HepG2 (cell line): Measurements from ENCODE around the gene MAPRE3. TPM values are rescaled to one million over a fixed set of nuclear protein-coding genes. Genes with fewer than 3 reads are reported as not detected.

Experiments used
- AGO1 ChIP-seq: fragments of 200-400 bp; formaldehyde crosslinking; IDR thresholded peaks from 2 replicates; pipeline ENCODE4 v1.6.1; 2017; ENCODE audit warnings: mild to moderate bottlenecking, low read depth, low read length, moderate library complexity; ENCODE audit not compliant: poor library complexity, severe bottlenecking
- AGO2 ChIP-seq: fragments of 200-400 bp; formaldehyde crosslinking; optimal IDR thresholded peaks from 2 replicates; pipeline ENCODE3; 2017; ENCODE audit warnings: mild to moderate bottlenecking, low read depth, low read length, moderate library complexity
- AKAP8 ChIP-seq: sonication (generic); formaldehyde crosslinking; IDR thresholded peaks from 2 replicates; pipeline ENCODE4 v1.5.1; 2020; ENCODE audit warnings: mild to moderate bottlenecking, missing genetic modification reagents
- ARID4A ChIP-seq: sonication (generic); formaldehyde crosslinking; IDR thresholded peaks from 2 replicates; pipeline ENCODE4 v1.5.0; 2020; ENCODE audit warnings: mild to moderate bottlenecking, missing genetic modification reagents, borderline replicate concordance
- DNMT3B ChIP-seq: conservative IDR thresholded peaks from 2 replicates; pipeline ENCODE4 v1.6.1; 2016; ENCODE audit warnings: missing biosample characterization, control low read depth
- GATAD1 ChIP-seq: IDR thresholded peaks from 2 replicates; pipeline ENCODE4 v1.6.1; 2016; ENCODE audit warnings: missing genetic modification reagents, missing compliant biosample characterization
- HOXA9 ChIP-seq: sonication (generic); formaldehyde crosslinking; IDR thresholded peaks from 2 replicates; pipeline ENCODE4 v1.8.1; 2022; ENCODE audit warnings: missing genetic modification reagents, mild to moderate bottlenecking, moderate library complexity, borderline replicate concordance
- MTF1 ChIP-seq: sonication (generic); formaldehyde crosslinking; IDR thresholded peaks from 2 replicates; pipeline ENCODE4 v1.5.0; 2020; ENCODE audit warnings: missing genetic modification reagents
- NFRKB ChIP-seq: fragments of 450-650 bp; IDR thresholded peaks from 2 replicates; pipeline ENCODE4 v1.6.1; 2017
- NR3C1 ChIP-seq: sonication (generic); formaldehyde crosslinking; IDR thresholded peaks from 2 replicates; pipeline ENCODE4 v1.4.0; 2020; ENCODE audit warnings: missing genetic modification reagents
- PCBP2 ChIP-seq: fragments of 200-400 bp; formaldehyde crosslinking; optimal IDR thresholded peaks from 2 replicates; pipeline ENCODE3; 2018; ENCODE audit warnings: low read length, low read depth; ENCODE audit not compliant: poor library complexity, severe bottlenecking
- PHB2 ChIP-seq: fragments of 450-650 bp; IDR thresholded peaks from 2 replicates; pipeline ENCODE4 v1.6.1; 2018; ENCODE audit not compliant: partially characterized antibody
- POGK ChIP-seq: sonication (generic); formaldehyde crosslinking; conservative IDR thresholded peaks from 2 replicates; pipeline ENCODE4 v1.8.0; 2022; ENCODE audit warnings: mild to moderate bottlenecking, moderate library complexity, missing genetic modification reagents
- RBM22 ChIP-seq: fragments of 200-400 bp; formaldehyde crosslinking; optimal IDR thresholded peaks from 2 replicates; pipeline ENCODE3; 2017; ENCODE audit warnings: mild to moderate bottlenecking, low read length, moderate library complexity
- THRA ChIP-seq: sonication (generic); formaldehyde crosslinking; IDR thresholded peaks from 2 replicates; pipeline ENCODE4 v1.4.0; 2020; ENCODE audit warnings: missing genetic modification reagents, borderline replicate concordance
- ZNF235 ChIP-seq: sonication (generic); formaldehyde crosslinking; IDR thresholded peaks from 2 replicates; pipeline ENCODE4 v1.8.1; 2023; ENCODE audit warnings: mild to moderate bottlenecking, missing genetic modification reagents, borderline replicate concordance
- ZNF333 ChIP-seq: sonication (generic); formaldehyde crosslinking; IDR thresholded peaks from 2 replicates; pipeline ENCODE4 v1.4.0; 2020; ENCODE audit warnings: mild to moderate bottlenecking, missing genetic modification reagents, borderline replicate concordance
- ZNF451 ChIP-seq: sonication (generic); formaldehyde crosslinking; IDR thresholded peaks from 2 replicates; pipeline ENCODE4 v1.5.0; 2020; ENCODE audit warnings: mild to moderate bottlenecking, missing genetic modification reagents
- ZNF7 ChIP-seq: IDR thresholded peaks from 2 replicates; pipeline ENCODE4 v1.6.1; 2016; ENCODE audit warnings: missing biosample characterization, missing genetic modification reagents
- polyA plus RNA-seq, 8 experiments: library from polyadenylated mRNA; depleted of rRNA in 3 of 8; stranded (reverse) in 7 of 8; unstranded in 1 of 8; fragments of >200 nt; fragmentation: Illumina TruSeq in 4 of 8; extraction: Trizol in 4 of 8; gene quantifications; 2 replicates each; pipeline versions ENCODE4 v1.2.1 to v1.2.3, GENCODE V29; 2011 to 2016; ENCODE audit warnings: low read depth in 4 of 8, missing spikeins in 1 of 8, mixed read lengths in 1 of 8; ENCODE audit not compliant: insufficient read depth in 1 of 8
- total RNA-seq, 5 experiments: library from RNA; depleted of rRNA; stranded (reverse); fragments of >200 nt; fragmentation: Illumina TruSeq; extraction: Trizol; gene quantifications; 2 replicates each; pipeline ENCODE4 v1.2.3, GENCODE V29; 2016; ENCODE audit warnings: low read depth in 1 of 5
- TF ChIP-seq, protein P1 (sequence below): sonication (generic); formaldehyde crosslinking; IDR thresholded peaks from 2 replicates; pipeline ENCODE4 v1.4.0; 2020; ENCODE audit warnings: missing genetic modification reagents
- TF ChIP-seq, protein P2 (sequence below): sonication (generic); formaldehyde crosslinking; IDR thresholded peaks from 2 replicates; pipeline ENCODE4 v1.8.1; 2023; ENCODE audit warnings: mild to moderate bottlenecking, missing genetic modification reagents

The MAPRE3 gene
- total and polyA plus RNA-seq, 2 of the 13 experiments (the other 11 are each of a cell fraction or from before 2014, with no cell fraction given) = 0.31 to 0.91 TPM

DNA sequence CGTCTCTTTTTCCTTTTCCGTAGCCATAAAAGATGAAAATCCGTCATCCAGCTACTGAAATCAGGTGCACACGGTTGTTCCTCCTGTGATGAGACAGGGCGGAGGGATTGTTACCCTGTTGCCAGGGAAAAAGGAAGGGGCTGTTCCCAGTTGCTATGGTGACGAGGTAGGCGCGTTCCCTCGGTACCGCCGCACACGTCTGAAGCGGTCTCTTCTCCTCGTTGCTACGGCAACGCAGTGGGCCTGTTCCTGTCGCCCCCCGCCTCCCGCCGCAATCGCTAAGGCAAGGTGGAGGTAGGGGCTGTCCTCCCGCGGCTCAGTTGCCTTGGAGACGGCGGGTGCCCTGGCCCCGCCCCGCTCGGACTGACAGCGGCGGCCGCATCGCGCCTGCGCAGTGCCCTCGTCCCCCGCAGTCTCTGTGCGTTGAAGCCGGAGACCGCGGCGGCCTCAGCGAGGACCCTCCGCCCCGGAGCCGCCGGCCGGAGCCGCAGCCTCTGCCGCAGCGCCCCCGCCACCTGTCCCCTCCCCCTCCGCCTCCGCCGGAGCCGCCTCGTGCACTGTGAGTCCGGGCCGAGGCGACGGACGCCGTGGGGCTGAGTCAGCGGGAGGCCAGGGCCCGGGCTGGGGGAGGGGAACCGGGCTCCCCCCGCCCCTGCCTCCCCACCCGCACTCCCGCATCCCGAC, at the start of gene MAPRE3 (continued):
- TF ChIP-seq, protein P1, sequence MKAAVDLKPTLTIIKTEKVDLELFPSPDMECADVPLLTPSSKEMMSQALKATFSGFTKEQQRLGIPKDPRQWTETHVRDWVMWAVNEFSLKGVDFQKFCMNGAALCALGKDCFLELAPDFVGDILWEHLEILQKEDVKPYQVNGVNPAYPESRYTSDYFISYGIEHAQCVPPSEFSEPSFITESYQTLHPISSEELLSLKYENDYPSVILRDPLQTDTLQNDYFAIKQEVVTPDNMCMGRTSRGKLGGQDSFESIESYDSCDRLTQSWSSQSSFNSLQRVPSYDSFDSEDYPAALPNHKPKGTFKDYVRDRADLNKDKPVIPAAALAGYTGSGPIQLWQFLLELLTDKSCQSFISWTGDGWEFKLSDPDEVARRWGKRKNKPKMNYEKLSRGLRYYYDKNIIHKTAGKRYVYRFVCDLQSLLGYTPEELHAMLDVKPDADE (CRISPR knock-in tag) = no peak
- TF ChIP-seq PHB2 (no peak), ZNF7 (no peak), ARID4A (peak; percentile 87), ZNF451 (CRISPR knock-in tag) (no peak), ZNF235 (CRISPR knock-in tag) (no peak), NR3C1 (CRISPR knock-in tag) (no peak), AGO1 (no peak), ZNF333 (CRISPR knock-in tag) (no peak), PCBP2 (no peak), AKAP8 (no peak), RBM22 (no peak), POGK (CRISPR knock-in tag) (0 out of 2 replicates have a peak, but pooled peaks have one; percentile 41), THRA (no peak), GATAD1 (CRISPR knock-in tag) (no peak), DNMT3B (CRISPR knock-in tag) (no peak), MTF1 (CRISPR knock-in tag) (no peak), NFRKB (no peak), AGO2 (no peak), HOXA9 (CRISPR knock-in tag) (peak; percentile 61; the same call in 1 of the 2 replicates)
- TF ChIP-seq, protein P2, sequence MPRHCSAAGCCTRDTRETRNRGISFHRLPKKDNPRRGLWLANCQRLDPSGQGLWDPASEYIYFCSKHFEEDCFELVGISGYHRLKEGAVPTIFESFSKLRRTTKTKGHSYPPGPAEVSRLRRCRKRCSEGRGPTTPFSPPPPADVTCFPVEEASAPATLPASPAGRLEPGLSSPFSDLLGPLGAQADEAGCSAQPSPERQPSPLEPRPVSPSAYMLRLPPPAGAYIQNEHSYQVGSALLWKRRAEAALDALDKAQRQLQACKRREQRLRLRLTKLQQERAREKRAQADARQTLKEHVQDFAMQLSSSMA (CRISPR knock-in tag) = no peak
